Liver (tissue), 9 donors: ENCODE measurements around the gene MOB1A. TPM values are rescaled to one million over a fixed set of nuclear protein-coding genes. Genes with fewer than 3 reads are reported as not detected.
"Not testable (repeated sequence)": the region's sequence is repeated elsewhere in the genome, so short reads cannot be mapped to it uniquely, and the experiment has no call there.

ENCODE experiments used
- DNase-seq: peaks from one replicate; pipeline ENCODE4 v3.0.0-alpha.2; 2017; ENCODE audit warnings: low spot score
- H3K27ac ChIP-seq, 2 donors: one replicate each; pipeline ENCODE4 v1.7.0; 2013; ENCODE audit warnings: inconsistent platforms in 2 of 2, low read length in 2 of 2, control low read depth in 1 of 2, low read depth in 1 of 2, mild to moderate bottlenecking in 1 of 2
- H3K27me3 ChIP-seq, 4 donors: one replicate each; pipeline versions ENCODE4 v1.6.1 to v1.7.0; 2013; ENCODE audit warnings: low read length in 3 of 4, inconsistent platforms in 1 of 4, mild to moderate bottlenecking in 1 of 4, moderate library complexity in 1 of 4; ENCODE audit not compliant: control insufficient read depth in 4 of 4, insufficient read depth in 4 of 4
- H3K36me3 ChIP-seq, 4 donors: one replicate each; pipeline versions ENCODE4 v1.6.1 to v1.7.0; 2013; ENCODE audit warnings: low read length in 3 of 4, mild to moderate bottlenecking in 3 of 4, low read depth in 1 of 4, moderate library complexity in 1 of 4; ENCODE audit not compliant: control insufficient read depth in 4 of 4, insufficient read depth in 3 of 4
- H3K4me1 ChIP-seq, 4 donors: one replicate each; pipeline versions ENCODE4 v1.6.1 to v1.7.0; 2013; ENCODE audit warnings: low read length in 3 of 4, mild to moderate bottlenecking in 3 of 4, moderate library complexity in 1 of 4; ENCODE audit not compliant: control insufficient read depth in 4 of 4, insufficient read depth in 4 of 4
- H3K4me3 ChIP-seq, 3 donors: one replicate each; pipeline versions ENCODE4 v1.6.1 to v1.7.0; 2013; ENCODE audit warnings: low read length in 3 of 3, control low read depth in 1 of 3, low read depth in 1 of 3, mild to moderate bottlenecking in 1 of 3
- H3K9ac ChIP-seq, 2 donors: one replicate each; pipeline ENCODE4 v1.7.0; 2013; ENCODE audit warnings: low read length in 2 of 2, mild to moderate bottlenecking in 2 of 2, moderate library complexity in 2 of 2, control low read depth in 1 of 2, low read depth in 1 of 2
- H3K9me3 ChIP-seq, 4 donors: one replicate each; pipeline versions ENCODE4 v1.6.1 to v1.7.0; 2013; ENCODE audit warnings: low read length in 3 of 4; ENCODE audit not compliant: control insufficient read depth in 4 of 4
- EGR1 ChIP-seq, 2 donors: IDR thresholded peaks; 2 replicates each; pipeline ENCODE4 v1.6.1; 2016 to 2018; ENCODE audit warnings: antibody characterized with exemption in 2 of 2, low read depth in 2 of 2
- FOXA2 ChIP-seq: IDR thresholded peaks from 2 replicates; pipeline ENCODE4 v1.6.1; 2016; ENCODE audit warnings: antibody characterized with exemption
- HNF4G ChIP-seq: IDR thresholded peaks from 2 replicates; pipeline ENCODE4 v1.6.1; 2016; ENCODE audit warnings: antibody characterized with exemption
- JUND ChIP-seq, 2 donors: IDR thresholded peaks; 2 replicates each; pipeline ENCODE4 v1.6.1; 2016; ENCODE audit warnings: antibody characterized with exemption in 2 of 2
- NR2F2 ChIP-seq: IDR thresholded peaks from 2 replicates; pipeline ENCODE4 v1.6.1; 2016; ENCODE audit warnings: antibody characterized with exemption
- RAD21 ChIP-seq, 2 donors: IDR thresholded peaks; 2 replicates each; pipeline ENCODE4 v1.6.1; 2016; ENCODE audit warnings: antibody characterized with exemption in 2 of 2, mild to moderate bottlenecking in 2 of 2
- RXRA ChIP-seq, 2 donors: IDR thresholded peaks; 2 replicates each; pipeline ENCODE4 v1.6.1; 2017 to 2018; ENCODE audit warnings: antibody characterized with exemption in 2 of 2, mild to moderate bottlenecking in 1 of 2
- TAF1 ChIP-seq: conservative IDR thresholded peaks from 2 replicates; pipeline ENCODE4 v1.6.1; 2016; ENCODE audit warnings: antibody characterized with exemption, mild to moderate bottlenecking
- WGBS: extraction: QIAGEN DNeasy Blood & Tissue Kit; methylation state at CpG from one replicate; pipeline ENCODE4 v1.1.7; 2013; 5-methylcytosine and 5-hydroxymethylcytosine counted together
- polyA plus RNA-seq, 2 donors: library from polyadenylated mRNA; stranded (reverse) in 1 of 2; unstranded in 1 of 2; fragments of 200-250 nt in 1 of 2; fragments of >200 nt in 1 of 2; fragmentation: Nextera tagmentation in 1 of 2; extraction: Ambion mirVana in 1 of 2; gene quantifications; one replicate each; pipeline versions ENCODE4 v1.2.1 to v1.2.3, GENCODE V29; 2013 to 2015
- total RNA-seq, 2 donors: library from RNA; depleted of rRNA; stranded (reverse); fragments of >200 nt; gene quantifications; one replicate each; pipeline ENCODE4 v1.2.3, GENCODE V29; 2014
- TF ChIP-seq, protein P1 (sequence below): IDR thresholded peaks from 2 replicates; pipeline ENCODE4 v1.6.1; 2016; ENCODE audit warnings: antibody characterized with exemption
- TF ChIP-seq, protein P2 (sequence below): IDR thresholded peaks from 2 replicates; pipeline ENCODE4 v1.6.1; 2016; ENCODE audit warnings: antibody characterized with exemption
- TF ChIP-seq, protein P3 (sequence below): IDR thresholded peaks from 2 replicates; pipeline ENCODE4 v1.6.1; 2016; ENCODE audit warnings: antibody characterized with exemption
- TF ChIP-seq, protein P4 (sequence below): fragments of 150-350 bp; IDR thresholded peaks from 2 replicates; pipeline ENCODE4 v1.5.1; 2017; ENCODE audit warnings: improper control_type of control experiment, low read depth, low read length; ENCODE audit not compliant: missing input control
- donor health status: healthy.
- donor health status: healthy.
- donor health status: healthy.
- donor health status: healthy.
- donor health status: healthy.

The MOB1A gene
- total and polyA plus RNA-seq, 4 donors, result 15.5 to 44.7 (median 23.0) TPM

DNA sequence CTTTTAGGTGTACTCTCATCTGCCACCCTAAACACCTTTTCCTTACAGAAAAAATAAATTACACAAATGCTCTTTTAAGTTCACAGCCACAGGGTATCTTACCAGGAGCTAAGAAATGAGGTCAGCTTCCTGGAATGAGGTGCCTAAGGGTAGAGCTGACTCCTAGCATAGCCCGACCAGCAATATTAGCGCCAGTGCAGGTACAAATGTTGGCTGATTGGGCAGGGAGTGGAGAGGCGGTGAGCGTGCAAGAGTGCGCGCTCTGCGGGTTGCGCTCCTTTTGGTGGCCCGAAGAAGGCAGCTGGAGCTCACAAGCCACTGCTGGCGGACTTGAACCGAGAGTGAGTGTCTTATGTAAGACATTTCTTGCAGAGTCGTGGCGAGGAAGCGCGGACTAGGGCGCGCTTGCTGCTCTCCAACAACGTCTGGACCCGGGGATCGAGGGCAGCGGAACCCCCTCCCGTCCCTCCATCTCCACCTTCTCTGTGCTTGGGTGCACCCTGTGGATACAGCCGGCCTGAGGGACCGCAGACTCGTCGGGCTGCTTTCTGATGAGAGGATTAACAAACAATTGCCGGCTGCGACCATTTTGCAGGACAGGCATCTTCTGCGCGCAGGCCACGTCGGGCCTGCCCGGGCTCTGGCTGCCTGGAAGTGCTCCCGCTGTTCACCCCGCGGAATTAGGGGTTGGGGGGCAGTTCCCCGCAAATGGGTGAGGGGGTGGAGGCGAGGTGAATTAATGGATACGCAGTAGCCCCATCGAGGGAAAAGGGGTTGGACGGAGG lies 48.3 kb downstream of the MOB1A start:
- no peaks in the 10 kb centered on the region for H3K4me1 ChIP-seq
- H3K27me3 ChIP-seq, result peaks cover 0 to 2% (median 0%) of the 10 kb centered on the region in 4 donors
- no peak for TF ChIP-seq TAF1
- DNase-seq, result no peak
- peaks cover 0 to 12% (median 6%) of the 10 kb centered on the region in 4 donors for H3K36me3 ChIP-seq
- H3K4me3 ChIP-seq, result no peak overlapping the region
- H3K9ac ChIP-seq, result no peak overlapping the region
- H3K9me3 ChIP-seq, result peaks cover 0 to 4% (median 2%) of the 10 kb centered on the region in 4 donors
- H3K27ac ChIP-seq, result no peak overlapping the region
- WGBS, result 48% methylated on average over 41 of the region's 41 CpGs

DNA sequence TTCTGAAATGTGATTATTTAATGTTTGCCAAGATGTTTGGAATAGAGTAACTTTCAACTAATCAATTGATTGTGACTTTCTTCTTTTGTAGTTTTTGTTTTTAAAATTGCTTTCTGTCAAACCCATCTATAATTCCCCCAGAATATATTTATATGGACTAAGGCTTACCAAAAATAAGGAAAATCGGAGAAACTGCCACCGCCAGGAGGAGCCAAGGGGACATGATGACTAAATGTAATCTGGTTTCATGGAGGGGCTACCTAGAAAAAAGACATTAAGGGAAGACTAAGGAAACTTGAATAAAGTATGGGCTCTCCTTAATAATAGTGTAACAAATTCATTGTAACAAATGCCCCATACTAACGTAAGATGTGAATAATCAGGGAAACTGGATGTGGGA lies 50.5 kb downstream of the MOB1A start:
- Histone ChIP-seq H3K9ac (no peak overlapping the region), H3K27me3 (peaks cover 0 to 2% (median 0%) of the 10 kb centered on the region in 4 donors), H3K4me3 (no peak overlapping the region), H3K36me3 (no peaks in the 10 kb centered on the region), H3K9me3 (peaks cover 0 to 3% (median under 1%) of the 10 kb centered on the region in 4 donors), H3K4me1 (no peaks in the 10 kb centered on the region), H3K27ac (no peak overlapping the region)
- TF ChIP-seq RAD21 (IDR thresholded peaks at IDR 0.05), result no peak
- no peak for TF ChIP-seq FOXA2
- no peak for TF ChIP-seq EGR1 (IDR thresholded peaks at IDR 0.05; ENCODE audit: low read depth in 2 of 2)
- no peak for TF ChIP-seq TAF1
- TF ChIP-seq, protein P1, sequence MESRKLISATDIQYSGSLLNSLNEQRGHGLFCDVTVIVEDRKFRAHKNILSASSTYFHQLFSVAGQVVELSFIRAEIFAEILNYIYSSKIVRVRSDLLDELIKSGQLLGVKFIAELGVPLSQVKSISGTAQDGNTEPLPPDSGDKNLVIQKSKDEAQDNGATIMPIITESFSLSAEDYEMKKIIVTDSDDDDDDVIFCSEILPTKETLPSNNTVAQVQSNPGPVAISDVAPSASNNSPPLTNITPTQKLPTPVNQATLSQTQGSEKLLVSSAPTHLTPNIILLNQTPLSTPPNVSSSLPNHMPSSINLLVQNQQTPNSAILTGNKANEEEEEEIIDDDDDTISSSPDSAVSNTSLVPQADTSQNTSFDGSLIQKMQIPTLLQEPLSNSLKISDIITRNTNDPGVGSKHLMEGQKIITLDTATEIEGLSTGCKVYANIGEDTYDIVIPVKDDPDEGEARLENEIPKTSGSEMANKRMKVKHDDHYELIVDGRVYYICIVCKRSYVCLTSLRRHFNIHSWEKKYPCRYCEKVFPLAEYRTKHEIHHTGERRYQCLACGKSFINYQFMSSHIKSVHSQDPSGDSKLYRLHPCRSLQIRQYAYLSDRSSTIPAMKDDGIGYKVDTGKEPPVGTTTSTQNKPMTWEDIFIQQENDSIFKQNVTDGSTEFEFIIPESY, result no peak
- no peak for TF ChIP-seq HNF4G
- no peak for TF ChIP-seq RXRA (IDR thresholded peaks at IDR 0.05)
- TF ChIP-seq, protein P2, sequence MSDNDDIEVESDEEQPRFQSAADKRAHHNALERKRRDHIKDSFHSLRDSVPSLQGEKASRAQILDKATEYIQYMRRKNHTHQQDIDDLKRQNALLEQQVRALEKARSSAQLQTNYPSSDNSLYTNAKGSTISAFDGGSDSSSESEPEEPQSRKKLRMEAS, result no peak
- TF ChIP-seq, protein P3, sequence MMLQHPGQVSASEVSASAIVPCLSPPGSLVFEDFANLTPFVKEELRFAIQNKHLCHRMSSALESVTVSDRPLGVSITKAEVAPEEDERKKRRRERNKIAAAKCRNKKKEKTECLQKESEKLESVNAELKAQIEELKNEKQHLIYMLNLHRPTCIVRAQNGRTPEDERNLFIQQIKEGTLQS, result no peak
- TF ChIP-seq, protein P4, sequence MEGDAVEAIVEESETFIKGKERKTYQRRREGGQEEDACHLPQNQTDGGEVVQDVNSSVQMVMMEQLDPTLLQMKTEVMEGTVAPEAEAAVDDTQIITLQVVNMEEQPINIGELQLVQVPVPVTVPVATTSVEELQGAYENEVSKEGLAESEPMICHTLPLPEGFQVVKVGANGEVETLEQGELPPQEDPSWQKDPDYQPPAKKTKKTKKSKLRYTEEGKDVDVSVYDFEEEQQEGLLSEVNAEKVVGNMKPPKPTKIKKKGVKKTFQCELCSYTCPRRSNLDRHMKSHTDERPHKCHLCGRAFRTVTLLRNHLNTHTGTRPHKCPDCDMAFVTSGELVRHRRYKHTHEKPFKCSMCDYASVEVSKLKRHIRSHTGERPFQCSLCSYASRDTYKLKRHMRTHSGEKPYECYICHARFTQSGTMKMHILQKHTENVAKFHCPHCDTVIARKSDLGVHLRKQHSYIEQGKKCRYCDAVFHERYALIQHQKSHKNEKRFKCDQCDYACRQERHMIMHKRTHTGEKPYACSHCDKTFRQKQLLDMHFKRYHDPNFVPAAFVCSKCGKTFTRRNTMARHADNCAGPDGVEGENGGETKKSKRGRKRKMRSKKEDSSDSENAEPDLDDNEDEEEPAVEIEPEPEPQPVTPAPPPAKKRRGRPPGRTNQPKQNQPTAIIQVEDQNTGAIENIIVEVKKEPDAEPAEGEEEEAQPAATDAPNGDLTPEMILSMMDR, result no peak
- no peak for TF ChIP-seq JUND (IDR thresholded peaks at IDR 0.05)
- no peak for TF ChIP-seq NR2F2
- DNase-seq, result no peak
- 87% methylated on average over 3 of the region's 3 CpGs for WGBS

DNA sequence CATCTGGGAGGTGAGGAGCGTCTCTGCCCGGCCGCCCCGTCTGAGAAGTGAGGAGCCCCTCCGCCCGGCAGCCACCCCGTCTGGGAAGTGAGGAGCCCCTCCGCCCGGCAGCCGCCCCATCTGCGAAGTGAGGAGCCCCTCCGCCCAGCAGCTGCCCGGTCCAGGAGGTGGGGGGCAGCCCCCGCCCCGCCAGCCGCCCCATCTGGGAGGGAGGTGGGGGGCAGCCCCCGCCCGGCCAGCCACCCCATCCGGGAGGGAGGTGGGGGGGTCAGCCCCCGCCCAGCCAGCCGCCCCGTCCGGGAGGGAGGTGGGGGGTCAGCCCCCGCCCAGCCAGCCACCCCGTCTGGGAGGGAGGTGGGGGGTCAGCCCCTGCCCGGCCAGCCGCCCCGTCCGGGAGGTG lies 54.7 kb downstream of the MOB1A start:
- peaks cover 2 to 12% (median 3%) of the 10 kb centered on the region in 4 donors for H3K9me3 ChIP-seq
- H3K4me3 ChIP-seq, H3K36me3 ChIP-seq, DNase-seq, H3K27ac ChIP-seq, H3K4me1 ChIP-seq, H3K27me3 ChIP-seq, H3K9ac ChIP-seq: not testable (repeated sequence)
- WGBS, result 98% methylated on average over 29 of the region's 29 CpGs

DNA sequence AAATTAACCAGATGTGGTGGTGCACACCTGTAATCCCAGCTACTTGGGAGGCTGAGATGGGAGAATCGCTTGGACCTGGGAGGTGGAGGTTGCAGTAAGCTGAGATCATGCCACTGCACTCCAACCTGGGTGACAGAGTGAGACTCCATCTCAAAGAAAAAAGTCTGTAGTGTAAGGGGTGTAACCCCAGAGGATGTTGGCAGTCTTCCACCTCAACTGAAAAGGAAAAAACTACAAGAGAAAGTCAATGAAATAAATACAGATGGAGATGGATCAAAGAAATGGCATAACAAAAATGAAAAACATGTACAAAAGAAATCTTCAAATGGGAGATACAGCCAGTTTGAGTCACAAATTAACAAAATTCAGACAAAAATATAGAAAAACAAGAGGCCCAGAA lies 56.8 kb downstream of the MOB1A start:
- not testable (repeated sequence) for DNase-seq, H3K4me3 ChIP-seq, H3K4me1 ChIP-seq, H3K36me3 ChIP-seq, H3K27me3 ChIP-seq, H3K27ac ChIP-seq, H3K9ac ChIP-seq
- WGBS, result 100% methylated on average over 1 of the region's 1 CpG
- H3K9me3 ChIP-seq, result peaks cover 2 to 12% (median 3%) of the 10 kb centered on the region in 4 donors
